ENCODE results near the gene ICAM1.
"Not testable (repeated sequence)": the region's sequence is repeated elsewhere in the genome, so short reads cannot be mapped to it uniquely, and the experiment has no call there.

ICAM1 gene

DNA sequence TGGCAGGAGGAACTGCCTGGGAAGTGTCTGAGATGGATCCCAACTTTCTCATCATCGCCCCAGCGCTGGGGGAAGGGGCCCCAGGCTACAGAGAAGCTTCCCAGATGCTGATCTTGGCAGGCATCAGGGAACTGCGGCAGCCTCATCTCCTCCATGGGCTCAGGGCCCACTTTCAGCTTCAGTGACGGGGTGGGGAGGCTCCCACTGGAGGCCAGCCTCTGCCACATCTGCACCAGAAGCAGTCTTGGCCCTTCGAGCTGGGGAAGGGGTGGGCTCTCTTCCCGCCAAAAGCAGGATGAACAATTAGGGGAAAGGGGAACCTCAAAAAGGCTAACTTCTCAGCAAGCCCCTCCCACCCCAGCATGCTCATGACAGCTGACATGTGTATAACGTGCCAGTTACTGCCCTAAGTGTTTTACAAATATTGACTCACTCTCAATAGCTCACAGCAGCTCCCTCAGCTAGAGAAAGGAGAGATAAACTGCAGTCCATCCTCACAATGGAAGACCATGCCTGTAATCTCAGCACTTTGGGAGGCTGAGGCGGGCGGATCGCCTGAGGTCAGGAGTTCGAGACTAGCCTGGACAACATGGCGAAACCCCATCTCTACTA lies 32.6 kb upstream of the ICAM1 start:
- DNase-seq = no peak
- intact Hi-C loops (cut with DNase I) = no loop called here

DNA sequence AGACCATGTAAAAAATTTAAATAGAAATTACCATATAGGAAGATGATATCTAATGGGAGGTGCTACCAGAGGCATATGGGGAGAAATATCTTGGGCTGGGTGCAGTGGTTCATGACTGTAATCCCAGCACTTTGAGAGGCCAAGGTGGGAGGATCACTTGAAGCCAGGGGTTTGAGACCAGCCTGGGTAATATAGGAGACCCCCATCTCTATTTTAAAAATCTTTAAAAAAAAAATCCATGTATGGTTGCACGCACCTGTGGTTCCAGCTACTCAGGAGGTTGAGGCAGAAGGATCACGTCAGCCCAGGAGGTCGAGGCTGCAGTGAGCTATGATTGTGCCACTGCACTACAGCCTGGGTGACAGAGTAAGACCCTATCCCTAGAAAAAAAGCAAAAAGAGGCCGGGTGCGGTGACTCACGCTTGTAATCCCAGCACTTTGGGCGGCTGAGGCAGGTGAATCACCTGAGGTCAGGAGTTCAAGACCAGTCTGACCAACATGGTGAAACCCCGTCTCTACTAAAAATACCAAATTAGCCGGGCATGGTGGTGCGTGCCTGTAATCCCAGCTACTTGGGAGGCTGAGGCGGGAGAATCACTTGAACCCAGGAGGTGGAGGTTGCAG lies 29.0 kb upstream of the ICAM1 start:
- intact Hi-C loops (cut with DNase I) = not testable (repeated sequence)

DNA sequence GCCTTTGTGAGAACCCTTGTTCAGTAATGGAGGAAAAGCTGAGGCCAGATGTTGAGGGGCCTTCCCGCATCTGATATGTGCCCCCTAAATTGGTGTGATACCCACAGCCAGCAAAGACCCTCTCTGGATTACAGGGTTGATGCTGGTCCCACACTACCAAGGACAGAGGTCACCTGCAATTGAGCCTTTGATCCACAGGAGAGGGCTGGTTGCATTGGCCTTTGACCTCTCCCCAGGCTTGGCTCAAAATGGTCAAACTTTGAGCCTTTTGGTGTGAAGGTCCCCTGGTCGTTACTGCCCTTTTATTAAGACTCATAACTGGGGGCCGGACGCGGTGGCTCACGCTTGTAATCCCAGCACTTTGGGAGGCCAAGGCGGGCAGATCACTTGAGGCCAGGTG lies 27.3 kb upstream of the ICAM1 start:
- no peak for DNase-seq
- intact Hi-C loops (cut with DNase I) = no loop called here

More for the DNA sequence above, 29.0 kb upstream of the ICAM1 start:
- not testable (repeated sequence) for DNase-seq

- DNase-seq = no peak
- intact Hi-C loops (cut with DNase I) = no loop called here
Measured at GRCh38 chr19:10245189-10245939, 25.6 kb upstream of the ICAM1 start.

DNA sequence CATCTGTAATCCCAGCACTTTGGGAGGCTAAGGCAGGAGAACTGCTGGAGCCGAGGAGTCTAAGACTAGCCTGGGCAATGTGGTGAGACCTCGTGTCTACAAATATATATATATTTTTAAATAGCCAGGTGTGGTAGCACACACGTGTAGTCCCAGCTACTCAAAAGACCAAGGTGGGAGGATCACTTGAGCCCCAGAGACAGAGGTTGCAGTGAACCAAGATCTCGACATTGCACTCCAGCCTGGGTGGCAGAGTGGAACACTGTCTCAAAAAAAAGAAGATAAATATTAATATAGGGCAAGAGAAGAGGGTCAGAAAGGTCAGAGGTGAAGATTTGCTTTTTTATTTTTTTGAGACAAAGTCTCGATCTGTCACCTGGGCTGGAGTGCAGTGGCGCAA lies 24.4 kb upstream of the ICAM1 start:
- no peak for DNase-seq
- intact Hi-C loops (cut with DNase I) = no loop called here

DNA sequence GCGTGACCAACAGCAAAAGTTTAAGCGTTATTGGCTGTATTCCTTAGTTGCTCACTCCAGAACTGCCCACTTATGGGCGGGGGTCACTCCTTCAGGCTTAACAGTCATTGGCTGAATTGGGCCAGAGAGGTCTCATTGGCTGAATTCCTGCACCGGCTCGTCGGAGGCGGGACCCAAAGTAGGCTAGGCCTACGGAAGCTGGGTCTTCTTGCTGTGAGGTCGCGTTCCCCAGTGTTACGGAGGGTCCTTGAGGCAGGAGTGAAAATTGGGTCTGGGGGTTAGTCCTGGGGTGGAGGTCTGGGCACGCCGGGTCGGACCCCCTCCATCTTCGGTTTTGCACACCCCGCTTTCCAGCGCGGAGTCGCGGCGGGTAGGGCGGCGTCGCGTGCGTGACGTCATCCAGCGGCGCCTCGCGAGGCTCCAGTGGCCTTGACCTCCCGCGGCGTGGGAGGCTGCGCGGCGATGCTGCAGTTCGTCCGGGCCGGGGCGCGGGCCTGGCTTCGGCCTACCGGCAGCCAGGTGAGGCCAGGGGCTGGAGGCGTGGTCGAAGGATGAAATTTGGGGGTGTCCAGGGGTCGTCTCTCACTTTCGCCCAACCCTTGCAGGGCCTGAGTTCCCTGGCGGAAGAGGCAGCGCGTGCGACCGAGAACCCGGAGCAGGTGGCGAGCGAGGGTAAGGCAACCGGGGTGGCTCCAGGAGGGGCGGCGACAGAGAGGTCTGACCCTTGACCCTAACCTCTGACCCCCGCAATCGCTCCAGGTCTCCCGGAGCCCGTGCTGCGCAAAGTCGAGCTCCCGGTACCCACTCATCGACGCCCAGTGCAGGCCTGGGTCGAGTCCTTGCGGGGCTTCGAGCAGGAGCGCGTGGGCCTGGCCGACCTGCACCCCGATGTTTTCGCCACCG lies 18.9 kb upstream of the ICAM1 start, which contains the start of gene MRPL4:
MRPL4 (plus strand) TSS at position 423 of the 903 bp plus-strand sequence; CDS start at position 463, 40 bp downstream.
- intact Hi-C loops (cut with DNase I) = loop anchor here (5.0 kb wide), 3 partner anchors 60 to 320 kb away; partner anchors contain the start of genes DNMT1 and EIF3G

DNA sequence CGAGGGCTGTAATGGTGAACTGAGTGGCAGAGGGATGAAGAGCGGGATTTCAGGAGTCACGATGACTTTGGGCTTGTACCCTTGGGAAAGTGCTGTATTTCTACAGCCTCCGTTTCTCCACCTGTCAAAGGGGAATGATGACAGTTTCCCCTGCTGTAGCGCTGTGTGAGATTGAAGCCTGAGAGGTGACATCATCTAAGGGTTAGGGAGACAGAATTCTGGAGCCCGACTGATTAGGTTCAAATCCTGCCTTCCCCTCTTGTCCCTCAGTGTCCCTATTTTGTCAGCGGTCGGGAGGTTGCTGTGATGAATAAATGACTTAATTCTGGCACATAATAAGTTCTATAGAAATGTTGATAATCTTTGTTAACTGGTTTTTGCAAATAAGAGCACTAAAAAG lies 18.2 kb upstream of the ICAM1 start:
- no peak for DNase-seq
- intact Hi-C loops (cut with DNase I) = loop anchor here (5.0 kb wide), 3 partner anchors 60 to 320 kb away; partner anchors contain the start of genes DNMT1 and EIF3G

More for the DNA sequence above, 18.9 kb upstream of the ICAM1 start, which contains the start of gene MRPL4:
- DNase-seq = peak; percentile 89 to 99 (median 94)

GRCh38 chr19:10254244-10254643 lies 16.7 kb upstream of the ICAM1 start:
- intact Hi-C loops (cut with DNase I) = loop anchor here (5.0 kb wide), 3 partner anchors 62 to 322 kb away; partner anchors contain the start of genes DNMT1 and EIF3G
- DNase-seq = no peak

- DNase-seq = no peak
- intact Hi-C loops (cut with DNase I) = no loop called here
Measured at GRCh38 chr19:10255358-10255757, 15.6 kb upstream of the ICAM1 start.

GRCh38 chr19:10256551-10256950 lies 14.4 kb upstream of the ICAM1 start:
- DNase-seq = no peak
- intact Hi-C loops (cut with DNase I) = no loop called here

DNA sequence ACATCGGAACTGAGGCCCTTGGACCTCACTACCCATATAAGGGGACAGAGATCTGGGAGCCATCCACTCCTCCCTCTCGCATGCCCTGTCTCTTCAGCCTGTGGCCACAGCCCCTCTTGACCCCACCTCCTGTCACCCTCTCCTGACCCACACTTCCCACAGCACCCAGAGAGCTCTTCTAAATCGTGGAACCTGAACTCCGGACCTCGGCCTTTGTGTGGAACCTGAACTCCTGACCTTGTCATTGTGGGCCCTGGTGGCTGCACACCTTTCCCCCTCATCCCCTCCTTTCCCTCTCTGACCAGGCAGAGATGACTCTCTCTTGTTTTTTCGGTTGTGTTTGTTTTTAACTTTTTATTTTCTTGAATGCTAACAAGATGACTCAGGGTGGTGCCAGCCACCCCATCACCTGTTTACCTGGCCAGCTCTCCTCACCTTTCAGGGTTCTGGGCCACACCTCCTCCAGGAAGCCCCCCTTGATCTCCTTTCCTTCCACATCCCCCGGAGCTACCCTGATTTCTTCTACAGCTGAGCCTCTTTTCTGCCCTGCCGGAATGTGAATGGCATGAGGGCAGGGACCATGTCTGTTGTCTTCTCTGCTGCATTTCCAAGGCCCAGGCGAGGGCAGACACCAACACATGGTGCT lies 13.8 kb upstream of the ICAM1 start:
- DNase-seq = no peak
- intact Hi-C loops (cut with DNase I) = no loop called here

DNA sequence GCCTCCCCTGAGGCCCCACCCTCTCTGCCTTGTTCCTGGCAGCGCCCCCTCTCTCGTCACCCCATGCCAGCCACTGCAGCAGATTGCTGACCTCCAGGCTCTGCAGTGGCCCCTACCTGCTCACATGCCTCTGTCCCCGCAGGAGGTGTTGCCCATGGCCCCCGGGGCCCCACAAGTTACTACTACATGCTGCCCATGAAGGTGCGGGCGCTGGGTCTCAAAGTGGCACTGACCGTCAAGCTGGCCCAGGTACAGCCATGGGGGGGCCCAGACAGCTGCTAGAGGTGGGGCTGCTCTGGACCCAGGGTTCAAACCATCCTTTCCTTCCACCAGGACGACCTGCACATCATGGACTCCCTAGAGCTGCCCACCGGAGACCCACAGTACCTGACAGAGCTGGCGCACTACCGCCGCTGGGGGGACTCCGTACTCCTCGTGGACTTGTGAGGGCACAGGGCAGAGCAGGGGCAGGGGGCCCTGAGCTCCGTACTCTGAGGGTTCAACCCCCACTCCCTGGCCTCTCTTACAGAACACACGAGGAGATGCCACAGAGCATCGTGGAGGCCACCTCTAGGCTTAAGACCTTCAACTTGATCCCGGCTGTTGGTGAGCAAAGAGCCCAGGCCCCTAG lies 12.7 kb upstream of the ICAM1 start:
- intact Hi-C loops (cut with DNase I) = loop anchor here (2.0 kb wide), 1 partner anchor 131 kb away; no protein-coding TSS in a partner anchor
- DNase-seq = no peak

DNA sequence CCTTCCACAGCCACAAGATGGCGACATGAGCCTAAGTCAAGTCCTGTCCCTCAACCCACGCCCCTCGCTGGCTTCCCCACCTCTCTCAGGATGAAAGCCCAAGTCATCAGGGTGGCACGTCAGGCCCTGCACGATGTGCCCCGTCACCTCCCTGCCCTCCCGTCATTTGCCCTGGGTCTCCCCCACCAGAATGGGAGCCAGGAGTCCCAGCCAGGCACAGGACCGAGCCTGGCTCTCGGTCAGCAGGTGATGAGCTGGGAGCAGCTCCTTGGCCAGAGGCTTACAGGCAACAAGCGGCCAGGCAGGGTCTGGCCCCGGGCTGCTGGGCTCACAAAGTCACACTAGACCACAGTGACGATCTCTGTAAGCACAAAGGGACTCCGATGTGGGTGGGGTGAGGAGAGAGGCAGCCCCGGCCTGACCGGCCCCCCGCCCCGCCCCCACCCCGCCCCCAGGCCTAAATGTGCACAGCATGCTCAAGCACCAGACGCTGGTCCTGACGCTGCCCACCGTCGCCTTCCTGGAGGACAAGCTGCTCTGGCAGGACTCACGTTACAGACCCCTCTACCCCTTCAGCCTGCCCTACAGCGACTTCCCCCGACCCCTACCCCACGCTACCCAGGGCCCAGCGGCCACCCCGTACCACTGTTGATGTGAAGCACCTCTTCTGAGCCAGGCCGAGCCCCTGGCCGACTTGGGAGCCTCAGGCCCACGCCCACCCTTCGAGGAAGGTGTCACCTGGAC lies 11.6 kb upstream of the ICAM1 start:
- DNase-seq = peak; percentile 53 to 95 (median 80)
- intact Hi-C loops (cut with DNase I) = loop anchor here (2.0 kb wide), 1 partner anchor 129 kb away; no protein-coding TSS in a partner anchor

GRCh38 chr19:10260141-10260584 lies 10.8 kb upstream of the ICAM1 start:
- intact Hi-C loops (cut with DNase I) = loop anchor here (10.0 kb wide), 1 partner anchor 75 kb away; the partner anchor contains the start of genes ICAM3 and RAVER1
- DNase-seq = peak in 8 of 10 donors; percentile 34 to 94 (median 60)

GRCh38 chr19:10262771-10263170 lies 8.1 kb upstream of the ICAM1 start:
- DNase-seq = no peak
- intact Hi-C loops (cut with DNase I) = loop anchor here (10.0 kb wide), 1 partner anchor 72 kb away; the partner anchor contains the start of genes ICAM3 and RAVER1

DNA sequence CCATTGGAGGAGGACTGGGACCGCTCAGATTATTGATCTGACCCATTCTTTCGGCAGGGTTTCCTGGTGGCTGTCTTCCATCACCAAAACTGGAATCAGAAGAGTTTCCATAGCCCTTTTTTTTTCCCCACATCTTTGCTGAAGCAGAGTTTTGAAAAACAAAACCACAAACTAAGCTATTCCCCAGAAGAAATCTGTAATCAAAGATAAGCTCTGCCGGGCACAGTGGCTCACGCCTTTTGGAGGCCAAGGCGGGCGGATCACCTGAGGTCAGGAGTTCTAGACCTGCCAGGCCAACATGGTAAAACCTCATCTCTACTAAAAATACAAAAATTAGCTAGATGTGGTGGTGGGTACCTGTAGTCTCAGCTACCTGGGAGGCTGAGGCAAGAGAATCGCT lies 4.2 kb upstream of the ICAM1 start:
- no peak for DNase-seq
- intact Hi-C loops (cut with DNase I) = loop anchor here (10.0 kb wide), 1 partner anchor 68 kb away; the partner anchor contains the start of genes ICAM3 and RAVER1

DNA sequence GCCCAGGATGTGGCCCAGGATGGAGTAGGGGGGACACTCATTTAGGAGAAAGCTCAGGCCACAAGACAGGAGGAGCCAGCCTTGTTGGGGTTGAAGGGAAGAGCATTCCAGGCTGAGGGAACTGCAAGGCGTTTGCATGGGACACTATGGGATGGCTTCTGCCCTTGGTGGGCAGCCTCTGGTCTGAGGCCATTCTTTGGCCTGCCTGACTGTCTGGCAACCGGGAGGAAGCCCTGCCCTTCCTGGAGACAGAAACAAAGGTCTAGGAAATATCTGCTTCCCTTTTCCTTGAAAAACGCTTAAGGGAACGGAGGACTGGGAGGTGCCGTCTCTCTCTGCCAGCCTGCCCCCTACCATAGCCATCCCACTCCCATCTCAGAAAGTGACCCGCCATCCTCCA lies 2.8 kb upstream of the ICAM1 start:
- no peak for DNase-seq
- intact Hi-C loops (cut with DNase I) = loop anchor here (10.0 kb wide), 1 partner anchor 67 kb away; the partner anchor contains the start of genes ICAM3 and RAVER1
